H1 (cell line): ENCODE data around the gene ASAP2. TPM values are rescaled to one million over a fixed set of nuclear protein-coding genes. Genes with fewer than 3 reads are reported as not detected.
A peak's percentile ranks its signal among the peaks of the same experiment; 100 is the strongest.

Experiments used
- CTCF ChIA-PET: fragments of 300-600 bp; sonication (Branson Sonifier 250); formaldehyde crosslinking; loops from one replicate; lab custom pipeline; 2021; ENCODE audit not compliant: partially characterized antibody; lab: Charles Lee
- POLR2A ChIA-PET: fragments of 300-600 bp; sonication (Branson Sonifier 250); formaldehyde crosslinking; loops from one replicate; lab custom pipeline; 2021; ENCODE audit warnings: inconsistent platforms; ENCODE audit not compliant: partially characterized antibody; lab: Charles Lee
- DNase-seq, 2 experiments: peaks; one replicate each; pipeline versions ENCODE4 v3.0.0 to v3.0.0-alpha.2; 2010 to 2022; ENCODE audit warnings: low spot score in 2 of 2, low read depth in 1 of 2, mixed read lengths in 1 of 2
- FAIRE-seq: peaks from 2 replicates; lab custom pipeline; 2011; peaks lifted over from hg19 to GRCh38; lab: Jason Lieb, UNC
- H2AFZ ChIP-seq: 2 replicates; pipeline ENCODE4 v1.8.1; 2012; ENCODE audit warnings: low read length, inconsistent platforms
- H2AK5ac ChIP-seq: 2 replicates; pipeline ENCODE4 v1.6.1; 2013; ENCODE audit warnings: low read depth, low read length
- H2BK120ac ChIP-seq: replicated peaks from 2 replicates; pipeline ENCODE3; 2013; ENCODE audit warnings: low read depth, low read length, inconsistent platforms
- H2BK12ac ChIP-seq: 2 replicates; pipeline ENCODE4 v1.6.1; 2013; ENCODE audit warnings: low read depth, low read length
- H2BK15ac ChIP-seq: 2 replicates; pipeline ENCODE4 v1.6.1; 2013; ENCODE audit warnings: low read length
- H2BK20ac ChIP-seq: 2 replicates; pipeline ENCODE4 v1.6.1; 2013; ENCODE audit warnings: low read length
- H2BK5ac ChIP-seq: 2 replicates; pipeline ENCODE4 v1.6.1; 2013; ENCODE audit warnings: low read depth, low read length
- H3K14ac ChIP-seq: 2 replicates; pipeline ENCODE4 v1.6.1; 2013; ENCODE audit warnings: inconsistent platforms; ENCODE audit not compliant: insufficient read length
- H3K18ac ChIP-seq: 2 replicates; pipeline ENCODE4 v1.6.1; 2013; ENCODE audit warnings: low read length; ENCODE audit errors: extremely low read depth
- H3K23ac ChIP-seq: 2 replicates; pipeline ENCODE4 v1.6.1; 2013; ENCODE audit warnings: inconsistent platforms; ENCODE audit not compliant: insufficient read length
- H3K23me2 ChIP-seq: 2 replicates; pipeline ENCODE4 v1.6.1; 2013; ENCODE audit warnings: low read depth, low read length
- H3K27ac ChIP-seq: 2 replicates; pipeline ENCODE4 v1.6.1; 2011; ENCODE audit warnings: low read depth, low read length, inconsistent platforms
- H3K27me3 ChIP-seq, 4 experiments: replicated peaks in 1 of 4; 1 replicate in 1 of 4; 2 replicates in 3 of 4; pipeline versions ENCODE4 v1.6.1 to v1.8.1; 2011 to 2013; ENCODE audit warnings: low read length in 3 of 4, mild to moderate bottlenecking in 3 of 4, inconsistent platforms in 2 of 4, mixed read lengths in 2 of 4, moderate library complexity in 1 of 4; ENCODE audit not compliant: control insufficient read depth in 3 of 4, insufficient read depth in 3 of 4; ENCODE audit errors: extremely low read depth in 1 of 4
- H3K36me3 ChIP-seq, 4 experiments: 2 replicates each; pipeline versions ENCODE4 v1.6.1 to v1.8.1; 2011 to 2013; ENCODE audit warnings: mild to moderate bottlenecking in 4 of 4, low read length in 3 of 4, moderate library complexity in 2 of 4, control low read depth in 1 of 4, inconsistent platforms in 1 of 4; ENCODE audit not compliant: insufficient read depth in 4 of 4, control insufficient read depth in 2 of 4
- H3K4ac ChIP-seq: replicated peaks from 2 replicates; pipeline ENCODE3; 2013; ENCODE audit warnings: low read length, low read depth, mixed read lengths, inconsistent platforms; ENCODE audit not compliant: insufficient read length
- H3K4me1 ChIP-seq, 4 experiments: replicated peaks in 1 of 4; 1 replicate in 1 of 4; 2 replicates in 3 of 4; pipeline versions ENCODE4 v1.6.1 to v1.8.1; 2011 to 2013; ENCODE audit warnings: low read length in 3 of 4, inconsistent platforms in 2 of 4, mixed read lengths in 1 of 4; ENCODE audit not compliant: insufficient read depth in 4 of 4, control insufficient read depth in 3 of 4
- H3K4me2 ChIP-seq, 2 experiments: 2 replicates each; pipeline versions ENCODE4 v1.6.1 to v1.8.1; 2011 to 2013; ENCODE audit warnings: low read depth in 2 of 2, low read length in 2 of 2, control low read depth in 1 of 2, inconsistent platforms in 1 of 2, mild to moderate bottlenecking in 1 of 2; ENCODE audit not compliant: insufficient read depth in 1 of 2
- H3K4me3 ChIP-seq, 4 experiments: fragments of 200-600, 300-600 bp in 1 of 4; sonication (generic), shearing (Covaris generic), sonication (Bioruptor Twin) in 1 of 4; 2 replicates each; pipeline versions ENCODE4 v1.5.1 to v1.8.1; 2011 to 2016; ENCODE audit warnings: low read length in 4 of 4, low read depth in 3 of 4, control low read depth in 2 of 4, inconsistent platforms in 2 of 4, mild to moderate bottlenecking in 2 of 4, mixed read lengths in 1 of 4, moderate library complexity in 1 of 4; ENCODE audit not compliant: insufficient read depth in 2 of 4; ENCODE audit errors: extremely low read depth in 1 of 4
- H3K56ac ChIP-seq: replicated peaks from 2 replicates; pipeline ENCODE3; 2013; ENCODE audit warnings: low read depth, mild to moderate bottlenecking, mixed read lengths, low read length, inconsistent platforms; ENCODE audit not compliant: insufficient read length
- H3K79me1 ChIP-seq: 2 replicates; pipeline ENCODE4 v1.6.1; 2013; ENCODE audit warnings: low read depth, low read length, control low read depth
- H3K79me2 ChIP-seq, 2 experiments: 2 replicates each; pipeline versions ENCODE4 v1.6.1 to v1.8.1; 2012 to 2013; ENCODE audit warnings: low read length in 2 of 2, mild to moderate bottlenecking in 2 of 2, inconsistent platforms in 1 of 2; ENCODE audit not compliant: insufficient read depth in 2 of 2, control insufficient read depth in 1 of 2
- H3K9ac ChIP-seq, 4 experiments: replicated peaks in 1 of 4; 1 replicate in 1 of 4; 2 replicates in 3 of 4; pipeline versions ENCODE4 v1.6.1 to v1.8.1; 2011 to 2013; ENCODE audit warnings: low read depth in 3 of 4, low read length in 3 of 4, control low read depth in 2 of 4, mild to moderate bottlenecking in 2 of 4, moderate library complexity in 2 of 4, inconsistent platforms in 1 of 4; ENCODE audit errors: extremely low read depth in 1 of 4
- H3K9me3 ChIP-seq, 2 experiments: 2 replicates each; pipeline versions ENCODE4 v1.6.1 to v1.8.1; 2012 to 2013; ENCODE audit warnings: mild to moderate bottlenecking in 2 of 2, moderate library complexity in 2 of 2, control low read depth in 1 of 2, inconsistent platforms in 1 of 2, low read depth in 1 of 2, low read length in 1 of 2, mixed read lengths in 1 of 2; ENCODE audit not compliant: insufficient read depth in 2 of 2
- H4K20me1 ChIP-seq, 2 experiments: replicated peaks in 1 of 2; 2 replicates each; pipeline versions ENCODE3 to v1.8.1; 2011 to 2013; ENCODE audit warnings: inconsistent platforms in 2 of 2, low read length in 2 of 2, mild to moderate bottlenecking in 1 of 2; ENCODE audit not compliant: insufficient read depth in 2 of 2, control insufficient read depth in 1 of 2
- H4K5ac ChIP-seq: 2 replicates; pipeline ENCODE4 v1.6.1; 2013; ENCODE audit warnings: low read length, low read depth, mixed read lengths, inconsistent platforms; ENCODE audit not compliant: insufficient read length
- H4K8ac ChIP-seq: 2 replicates; pipeline ENCODE4 v1.8.0; 2013; ENCODE audit warnings: mild to moderate bottlenecking, moderate library complexity, low read length, inconsistent platforms; ENCODE audit not compliant: insufficient read depth; ENCODE audit errors: extremely low read depth
- H4K91ac ChIP-seq: replicated peaks from 2 replicates; pipeline ENCODE3; 2013; ENCODE audit warnings: low read length, mixed read lengths, inconsistent platforms; ENCODE audit not compliant: insufficient read length
- ATF3 ChIP-seq: IDR thresholded peaks from 2 replicates; pipeline ENCODE4 v1.6.1; 2011; ENCODE audit warnings: low read depth, mild to moderate bottlenecking, low read length; ENCODE audit not compliant: insufficient read depth
- BCL11A ChIP-seq, 2 experiments: IDR thresholded peaks; one replicate each; pipeline ENCODE4 v1.6.1; 2011; ENCODE audit warnings: low read depth in 2 of 2, low read length in 2 of 2, mild to moderate bottlenecking in 2 of 2
- CHD2 ChIP-seq: IDR thresholded peaks from 2 replicates; pipeline ENCODE4 v1.6.1; 2012; ENCODE audit warnings: low read length, improper control_type of control experiment
- GABPA ChIP-seq: IDR thresholded peaks from 2 replicates; pipeline ENCODE4 v1.6.1; 2011; ENCODE audit warnings: mild to moderate bottlenecking, low read length, moderate library complexity, borderline replicate concordance; ENCODE audit not compliant: insufficient read depth
- HDAC6 ChIP-seq: IDR thresholded peaks from one replicate; pipeline ENCODE4 v1.7.1; 2012; ENCODE audit warnings: low read depth, mild to moderate bottlenecking, inconsistent platforms, low read length, moderate library complexity
- WGBS, 2 experiments: shearing (Covaris generic) in 1 of 2; methylation state at CpG; one replicate each; pipeline versions ENCODE4 v1.1.6 to v1.1.7; 2013 to 2015; ENCODE audit warnings: low lambda C conversion rate in 2 of 2, mixed read lengths in 2 of 2, inconsistent platforms in 1 of 2, low coverage in 1 of 2, missing lambda C conversion rate in 1 of 2; ENCODE audit not compliant: insufficient replicate concordance in 2 of 2, insufficient coverage in 1 of 2, insufficient read length in 1 of 2; ENCODE audit errors: extremely low coverage in 1 of 2, missing lambda C conversion rate in 1 of 2; 5-methylcytosine and 5-hydroxymethylcytosine counted together
- polyA plus RNA-seq, 7 experiments: library from polyadenylated mRNA; depleted of rRNA in 3 of 7; stranded (reverse) in 5 of 7; unstranded in 2 of 7; fragments of >200 nt in 5 of 7; fragments of 200-250 nt in 2 of 7; gene quantifications; 1 replicate in 5 of 7; 2 replicates in 1 of 7; 4 replicates in 1 of 7; pipeline versions ENCODE4 v1.2.1 to v1.2.3, GENCODE V29; 2011 to 2013; ENCODE audit warnings: missing spikeins in 2 of 7, mixed read lengths in 2 of 7
- total RNA-seq: library from RNA; stranded (reverse); fragmentation: NEBNext Ultra II Directional; extraction: Animal tissue kit (Norgen Biotek cat#: 25700); gene quantifications from 2 replicates; pipeline ENCODE4 v1.2.1, GENCODE V29; 2021
- TF ChIP-seq, protein P1 (sequence below): IDR thresholded peaks from 2 replicates; pipeline ENCODE4 v1.6.1; 2012; ENCODE audit warnings: inconsistent platforms

Gene ASAP2
- total and polyA plus RNA-seq, 2 of the 8 experiments (the other 6 are each of a cell fraction or from before 2014, with no cell fraction given): 10.2 to 18.7 TPM

- H3K27me3 ChIP-seq: peaks cover 0 to 9% (median 4%) of the 10 kb centered on the region in 4 experiments; a peak in 4 of 7 replicates
- H2BK5ac ChIP-seq: no peak overlapping the region
- H4K20me1 ChIP-seq: peaks cover 3 to 6% of the 10 kb centered on the region in 2 experiments
- H2BK120ac ChIP-seq: no peak overlapping the region
- H2AFZ ChIP-seq: no peak overlapping the region
- DNase-seq (no peak), FAIRE-seq (no peak)
- peaks cover 12% of the 10 kb centered on the region for H3K23me2 ChIP-seq
- POLR2A ChIA-PET: interaction anchor here (0.7 to 3.3 kb wide), 2 partner anchors 206 to 296 kb away, joined by 7 to 12 read pairs; partner anchors contain the start of gene YWHAQ
- H3K9me3 ChIP-seq: no peaks in the 10 kb centered on the region
- H3K79me1 ChIP-seq: peaks cover 13% of the 10 kb centered on the region
- H3K79me2 ChIP-seq: peaks cover 0 to 39% of the 10 kb centered on the region in 2 experiments; a peak in 3 of 4 replicates
- H3K56ac ChIP-seq: no peak overlapping the region
- no peak overlapping the region for H2BK12ac ChIP-seq
- H3K9ac ChIP-seq: peak overlapping the region; percentile 88 to 98 (median 94)
- 70% methylated on average over 11 of the region's 11 CpGs; no CpG with 5 or more reads in 1 of the 2 experiments for WGBS, 2 experiments
- H3K36me3 ChIP-seq: peaks cover 4 to 9% (median 7%) of the 10 kb centered on the region in 4 experiments; a peak in 6 of 8 replicates
- no peak overlapping the region for H4K8ac ChIP-seq
- no peak overlapping the region for H2BK15ac ChIP-seq
- no peak overlapping the region for H4K91ac ChIP-seq
- no peak overlapping the region for H3K4ac ChIP-seq
- CTCF ChIA-PET: interaction anchor here (0.9 to 2.2 kb wide), 3 partner anchors 11 to 286 kb away, joined by 3 to 7 read pairs (median 6); no protein-coding TSS in a partner anchor
- H3K27ac ChIP-seq: no peak overlapping the region
- peak overlapping the region; percentile 84 to 98 (median 96) for H3K4me3 ChIP-seq
- H4K5ac ChIP-seq: no peak overlapping the region
- H3K23ac ChIP-seq: no peak overlapping the region
- H2BK20ac ChIP-seq: no peak overlapping the region
- H3K4me2 ChIP-seq: peak overlapping the region; percentile 99 to 100
- H3K4me1 ChIP-seq: peaks cover 5 to 14% (median 8%) of the 10 kb centered on the region in 4 experiments; a peak in 6 of 7 replicates
- no peak overlapping the region for H2AK5ac ChIP-seq
- H3K18ac ChIP-seq: no peak overlapping the region
- no peak overlapping the region for H3K14ac ChIP-seq
- TF ChIP-seq BCL11A (IDR thresholded peaks at IDR 0.05; ENCODE audit: low read depth in 2 of 2, low read length in 2 of 2) (no peak), ATF3 (no peak), GABPA (no peak), CHD2 (no peak), HDAC6 (no peak)
- TF ChIP-seq, protein P1, sequence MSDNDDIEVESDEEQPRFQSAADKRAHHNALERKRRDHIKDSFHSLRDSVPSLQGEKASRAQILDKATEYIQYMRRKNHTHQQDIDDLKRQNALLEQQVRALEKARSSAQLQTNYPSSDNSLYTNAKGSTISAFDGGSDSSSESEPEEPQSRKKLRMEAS: no peak
Observed at GRCh38 chr2:9424447-9425164, 218.0 kb downstream of the ASAP2 start.
